G401 (cell line): ENCODE data around the gene GAS2L1. TPM values are rescaled to one million over a fixed set of nuclear protein-coding genes. Genes with fewer than 3 reads are reported as not detected.

ENCODE experiments used
- DNase-seq: peaks from one replicate; pipeline ENCODE4 v3.0.0-alpha.2; 2015; ENCODE audit warnings: low spot score
- in situ Hi-C: cut with HindIII; loops from 2 replicates; pipeline ENCODE4 v1.10.0; 2016; ENCODE audit warnings: low sequenced_read_pairs, mixed read lengths
- total RNA-seq: library from RNA; depleted of rRNA; stranded (reverse); fragments of >200 nt; shearing (Covaris generic); gene quantifications from 2 replicates; pipeline ENCODE4 v1.2.3, GENCODE V29; 2014

GAS2L1 gene
- total RNA-seq, 1 experiment from 2014 or later, result 13.2 TPM

GRCh38 chr22:29306835-29307595 is 565 bp downstream of the GAS2L1 start:
- DNase-seq, result peak; percentile 76
- in situ Hi-C loops, result no loop called here

GRCh38 chr22:29307596-29308147 is 1.2 kb downstream of the GAS2L1 start:
- DNase-seq, result no peak
- in situ Hi-C loops, result no loop called here

GRCh38 chr22:29308148-29308790 is 1.8 kb downstream of the GAS2L1 start:
- no peak for DNase-seq
- in situ Hi-C loops, result no loop called here

- in situ Hi-C loops, result no loop called here
Observed at GRCh38 chr22:29308791-29309262, 2.4 kb downstream of the GAS2L1 start.

GRCh38 chr22:29309332-29310064 is 3.0 kb downstream of the GAS2L1 start:
- no peak for DNase-seq
- in situ Hi-C loops, result no loop called here

More at GRCh38 chr22:29308791-29309262, 2.4 kb downstream of the GAS2L1 start:
- DNase-seq, result no peak

- in situ Hi-C loops, result no loop called here
- DNase-seq, result no peak
Observed at GRCh38 chr22:29310065-29310862, 3.8 kb downstream of the GAS2L1 start.

- in situ Hi-C loops, result no loop called here
- DNase-seq, result peak; percentile 57
Observed at GRCh38 chr22:29310863-29311339, 4.5 kb downstream of the GAS2L1 start.

- DNase-seq, result no peak
- in situ Hi-C loops, result no loop called here
Observed at GRCh38 chr22:29311464-29312217, 5.2 kb downstream of the GAS2L1 start.

- no peak for DNase-seq
- in situ Hi-C loops, result no loop called here
Observed at GRCh38 chr22:29312218-29313125, 6.0 kb downstream of the GAS2L1 start.

- DNase-seq, result no peak
- in situ Hi-C loops, result no loop called here
Observed at GRCh38 chr22:29313126-29313575, 6.7 kb downstream of the GAS2L1 start.

GRCh38 chr22:29313576-29314466 is 7.4 kb downstream of the GAS2L1 start:
- in situ Hi-C loops, result no loop called here
- no peak for DNase-seq

- DNase-seq, result no peak
- in situ Hi-C loops, result no loop called here
Observed at GRCh38 chr22:29314537-29315285, 8.3 kb downstream of the GAS2L1 start.

- DNase-seq, result no peak
- in situ Hi-C loops, result no loop called here
Observed at GRCh38 chr22:29315286-29316140, 9.1 kb downstream of the GAS2L1 start, which contains the start of gene RASL10A. Gene RASL10A, minus strand, starts transcription at chr22:29315697. Its CDS starts 451 bp downstream, at chr22:29315246.

- in situ Hi-C loops, result no loop called here
- DNase-seq, result no peak
Observed at GRCh38 chr22:29316141-29316828, 9.8 kb downstream of the GAS2L1 start.
